GM21526 (cell line): ENCODE data around the gene PAM16.

Source experiments
- ATAC-seq: cut with Tn5 transposase; IDR thresholded peaks from one replicate; pipeline ENCODE4 v1.9.1; 2021; ENCODE audit warnings: moderate library complexity; ENCODE audit not compliant: unreplicated experiment, low FRiP score

PAM16 gene

GRCh38 chr16:4307215-4308037, 43.7 kb downstream of the PAM16 start:
- ATAC-seq = peak; percentile 75

GRCh38 chr16:4306470-4307214, 44.5 kb downstream of the PAM16 start:
- no peak for ATAC-seq

- no peak for ATAC-seq
Observed at GRCh38 chr16:4303973-4304372, 47.1 kb downstream of the PAM16 start.

- no peak for ATAC-seq
Observed at GRCh38 chr16:4301968-4302367, 49.2 kb downstream of the PAM16 start.

- ATAC-seq = no peak
Observed at GRCh38 chr16:4301177-4301576, 49.9 kb downstream of the PAM16 start.

GRCh38 chr16:4298761-4299522, 52.2 kb downstream of the PAM16 start:
- ATAC-seq = no peak

GRCh38 chr16:4297480-4297879, 53.6 kb downstream of the PAM16 start:
- ATAC-seq = no peak

- no peak for ATAC-seq
Observed at GRCh38 chr16:4295581-4295980, 55.5 kb downstream of the PAM16 start.

- ATAC-seq = no peak
Observed at GRCh38 chr16:4293822-4294457, 57.2 kb downstream of the PAM16 start.

- no peak for ATAC-seq
Observed at GRCh38 chr16:4293181-4293716, 57.9 kb downstream of the PAM16 start.

- no peak for ATAC-seq
Observed at GRCh38 chr16:4291699-4292098, 59.4 kb downstream of the PAM16 start.
